Measurements from ENCODE around the gene ARID3B.
"Not testable (repeated sequence)": the region's sequence is repeated elsewhere in the genome, so short reads cannot be mapped to it uniquely, and the experiment has no call there.

Gene ARID3B

GRCh38 chr15:74625693-74626092, 84.7 kb downstream of the ARID3B start:
- no peak for DNase-seq

GRCh38 chr15:74626336-74626735, 85.3 kb downstream of the ARID3B start:
- no peak for DNase-seq

- DNase-seq = peak; percentile 18
Observed at GRCh38 chr15:74626752-74627692, 86.0 kb downstream of the ARID3B start.

- DNase-seq = no peak
Observed at GRCh38 chr15:74627766-74628165, 86.7 kb downstream of the ARID3B start.

- DNase-seq = no peak
Observed at GRCh38 chr15:74628199-74628598, 87.2 kb downstream of the ARID3B start.

GRCh38 chr15:74628949-74629348, 87.9 kb downstream of the ARID3B start:
- no peak for DNase-seq

- not testable (repeated sequence) for DNase-seq
Observed at GRCh38 chr15:74629696-74630095, 88.7 kb downstream of the ARID3B start.

GRCh38 chr15:74630284-74631086, 89.5 kb downstream of the ARID3B start:
- DNase-seq = no peak

GRCh38 chr15:74631087-74631385, 90.0 kb downstream of the ARID3B start:
- DNase-seq = no peak

GRCh38 chr15:74631408-74631807, 90.4 kb downstream of the ARID3B start:
- DNase-seq = no peak

- peak; percentile 21 for DNase-seq
Observed at GRCh38 chr15:74631935-74632560, 91.0 kb downstream of the ARID3B start.

GRCh38 chr15:74632601-74633000, 91.6 kb downstream of the ARID3B start:
- DNase-seq = no peak

- DNase-seq = no peak
Observed at GRCh38 chr15:74633781-74634180, 92.8 kb downstream of the ARID3B start.

GRCh38 chr15:74635228-74635627, 94.2 kb downstream of the ARID3B start:
- DNase-seq = peak; percentile 56

GRCh38 chr15:74636984-74637383, 96.0 kb downstream of the ARID3B start:
- no peak for DNase-seq

GRCh38 chr15:74641151-74641550, 100.1 kb downstream of the ARID3B start:
- DNase-seq = no peak

GRCh38 chr15:74642348-74642733, 101.3 kb downstream of the ARID3B start:
- DNase-seq = no peak

GRCh38 chr15:74642734-74643664, 102.0 kb downstream of the ARID3B start:
- no peak for DNase-seq

- DNase-seq = no peak
Observed at GRCh38 chr15:74643665-74644204, 102.7 kb downstream of the ARID3B start.

GRCh38 chr15:74646480-74646879, 105.5 kb downstream of the ARID3B start:
- DNase-seq = no peak
